Measurements from ENCODE around the gene ZNF169.

GRCh38 chr9:94269264-94269663 lies 10.2 kb downstream of the ZNF169 start:
- TF ChIP-seq POLR2A (IDR thresholded peaks at IDR 0.05) (no peak), EP300 (IDR thresholded peaks at IDR 0.05) (no peak)
- TF ChIP-seq, protein P1, sequence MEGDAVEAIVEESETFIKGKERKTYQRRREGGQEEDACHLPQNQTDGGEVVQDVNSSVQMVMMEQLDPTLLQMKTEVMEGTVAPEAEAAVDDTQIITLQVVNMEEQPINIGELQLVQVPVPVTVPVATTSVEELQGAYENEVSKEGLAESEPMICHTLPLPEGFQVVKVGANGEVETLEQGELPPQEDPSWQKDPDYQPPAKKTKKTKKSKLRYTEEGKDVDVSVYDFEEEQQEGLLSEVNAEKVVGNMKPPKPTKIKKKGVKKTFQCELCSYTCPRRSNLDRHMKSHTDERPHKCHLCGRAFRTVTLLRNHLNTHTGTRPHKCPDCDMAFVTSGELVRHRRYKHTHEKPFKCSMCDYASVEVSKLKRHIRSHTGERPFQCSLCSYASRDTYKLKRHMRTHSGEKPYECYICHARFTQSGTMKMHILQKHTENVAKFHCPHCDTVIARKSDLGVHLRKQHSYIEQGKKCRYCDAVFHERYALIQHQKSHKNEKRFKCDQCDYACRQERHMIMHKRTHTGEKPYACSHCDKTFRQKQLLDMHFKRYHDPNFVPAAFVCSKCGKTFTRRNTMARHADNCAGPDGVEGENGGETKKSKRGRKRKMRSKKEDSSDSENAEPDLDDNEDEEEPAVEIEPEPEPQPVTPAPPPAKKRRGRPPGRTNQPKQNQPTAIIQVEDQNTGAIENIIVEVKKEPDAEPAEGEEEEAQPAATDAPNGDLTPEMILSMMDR (IDR thresholded peaks at IDR 0.05): no peak

All from tibial nerve (tissue), 4 donors.